ACHN (cell line): ENCODE measurements around the gene CNNM3.
A peak's percentile ranks its signal among the peaks of the same experiment; 100 is the strongest.

Source experiments
- DNase-seq: peaks from one replicate; pipeline ENCODE4 v3.0.0-alpha.2; 2015
- in situ Hi-C: cut with HindIII; loops from 2 replicates; pipeline ENCODE4 v1.10.0; 2017; ENCODE audit warnings: low sequenced_read_pairs, low pct_ligation_motif_present, low pct_unique_long_range_greater_than_20kb

The CNNM3 gene

DNA sequence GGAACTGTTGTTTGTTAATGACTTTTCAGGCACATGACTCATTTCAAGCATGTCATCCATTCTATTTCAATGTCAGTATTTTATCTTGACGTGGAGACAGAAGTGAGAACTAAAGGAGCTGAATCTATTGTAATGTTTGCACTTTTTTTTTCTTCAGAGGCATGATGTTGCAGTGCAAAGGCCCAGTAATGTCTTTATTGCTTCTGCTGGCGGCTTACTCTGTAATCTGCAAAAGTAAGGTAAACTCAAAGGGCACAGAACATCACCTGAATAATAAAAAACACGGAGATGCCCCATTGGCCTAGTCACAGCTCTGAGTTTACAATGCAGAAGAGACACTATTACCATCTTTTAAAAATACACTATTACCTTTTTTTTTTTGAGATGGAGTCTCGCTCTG is 2.4 kb upstream of the CNNM3 start:
- DNase-seq, result no peak
- in situ Hi-C loops, result no loop called here

DNA sequence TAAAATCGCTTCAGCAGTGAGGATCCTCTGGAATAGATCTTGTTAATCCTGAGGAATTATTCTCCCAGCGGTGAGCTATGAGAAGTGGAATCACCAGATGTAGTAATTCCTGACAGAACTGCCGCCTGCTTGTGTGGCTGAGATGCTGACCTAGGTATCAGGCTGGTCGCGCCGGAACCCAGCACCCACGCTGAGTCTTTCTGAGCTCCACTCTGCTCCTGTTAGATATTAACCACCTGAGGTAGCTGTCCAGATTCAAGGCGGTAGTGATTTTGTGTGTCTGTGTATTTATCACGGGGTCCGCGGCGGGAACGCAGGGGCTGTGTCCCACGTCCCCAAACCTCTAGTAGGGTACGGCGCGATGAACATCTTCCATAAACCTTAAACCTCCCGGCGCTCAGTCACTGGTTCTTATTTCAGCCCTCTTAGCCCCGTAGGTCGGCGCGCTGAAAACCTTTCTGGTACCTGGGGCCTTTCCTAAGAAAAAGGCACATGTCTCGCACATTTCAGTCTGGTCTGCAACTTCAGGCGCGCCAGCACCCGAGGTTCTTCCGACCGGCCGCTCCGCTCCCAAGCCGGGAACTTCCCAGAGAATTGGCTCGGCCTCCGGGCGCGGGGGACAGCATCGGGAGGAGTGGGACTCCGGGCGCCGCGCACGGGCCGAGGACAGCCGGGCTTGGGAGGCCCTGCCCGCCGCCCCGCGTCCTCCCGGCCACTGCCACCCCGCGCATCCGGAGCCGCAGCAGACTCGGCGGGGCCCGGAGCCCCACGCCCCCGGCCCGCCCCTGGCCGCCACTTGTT is 542 bp upstream of the CNNM3 start:
- in situ Hi-C loops, result no loop called here
- peak; percentile 37 for DNase-seq

DNA sequence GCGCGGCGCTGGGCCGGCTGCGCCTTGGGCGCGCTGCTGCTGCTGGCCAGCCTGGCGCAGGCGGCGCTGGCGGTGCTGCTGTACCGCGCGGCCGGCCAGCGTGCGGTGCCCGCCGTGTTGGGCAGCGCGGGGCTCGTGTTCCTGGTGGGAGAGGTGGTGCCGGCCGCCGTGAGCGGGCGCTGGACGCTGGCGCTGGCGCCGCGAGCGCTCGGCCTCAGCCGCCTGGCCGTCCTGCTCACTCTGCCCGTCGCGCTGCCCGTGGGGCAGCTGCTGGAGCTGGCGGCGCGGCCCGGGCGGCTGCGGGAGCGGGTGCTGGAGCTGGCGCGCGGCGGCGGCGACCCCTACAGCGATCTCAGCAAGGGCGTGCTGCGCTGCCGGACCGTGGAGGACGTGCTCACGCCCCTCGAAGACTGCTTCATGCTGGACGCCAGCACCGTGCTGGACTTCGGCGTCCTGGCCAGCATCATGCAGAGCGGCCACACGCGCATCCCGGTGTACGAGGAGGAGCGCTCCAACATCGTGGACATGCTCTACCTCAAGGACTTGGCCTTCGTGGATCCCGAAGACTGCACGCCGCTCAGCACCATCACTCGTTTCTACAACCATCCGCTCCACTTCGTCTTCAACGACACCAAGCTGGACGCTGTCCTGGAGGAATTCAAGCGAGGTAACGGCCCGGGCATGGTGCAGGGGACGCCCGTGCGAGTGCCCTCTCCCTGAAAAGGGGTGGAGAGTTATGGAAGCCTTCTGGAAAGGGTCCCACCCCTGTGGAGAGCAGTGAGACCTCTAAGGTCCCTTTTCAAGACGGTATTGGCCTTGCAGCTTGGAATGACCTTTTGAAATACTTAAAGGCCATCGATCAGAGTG is 1.0 kb downstream of the CNNM3 start:
- peak; percentile 8 for DNase-seq
- in situ Hi-C loops, result no loop called here

DNA sequence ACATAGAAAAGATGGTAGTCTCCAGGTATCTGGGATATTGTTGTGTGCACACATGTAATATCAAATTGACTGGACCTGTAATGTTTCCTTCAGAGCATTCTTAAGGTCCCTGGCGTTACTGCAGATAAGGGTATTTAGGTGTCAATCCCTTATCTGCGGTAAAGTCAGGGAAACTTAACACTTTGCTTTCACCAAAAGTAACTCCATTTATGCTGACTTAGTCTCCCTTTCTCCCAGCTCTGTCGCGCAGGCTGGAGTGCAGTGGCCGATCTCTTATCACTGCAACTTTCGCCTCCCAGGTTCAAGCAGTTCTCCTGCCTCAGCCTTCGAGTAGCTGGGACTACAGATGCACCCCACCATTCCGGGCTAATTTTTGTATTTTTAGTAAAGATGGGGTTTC is 1.8 kb downstream of the CNNM3 start:
- in situ Hi-C loops, result no loop called here
- DNase-seq, result no peak

DNA sequence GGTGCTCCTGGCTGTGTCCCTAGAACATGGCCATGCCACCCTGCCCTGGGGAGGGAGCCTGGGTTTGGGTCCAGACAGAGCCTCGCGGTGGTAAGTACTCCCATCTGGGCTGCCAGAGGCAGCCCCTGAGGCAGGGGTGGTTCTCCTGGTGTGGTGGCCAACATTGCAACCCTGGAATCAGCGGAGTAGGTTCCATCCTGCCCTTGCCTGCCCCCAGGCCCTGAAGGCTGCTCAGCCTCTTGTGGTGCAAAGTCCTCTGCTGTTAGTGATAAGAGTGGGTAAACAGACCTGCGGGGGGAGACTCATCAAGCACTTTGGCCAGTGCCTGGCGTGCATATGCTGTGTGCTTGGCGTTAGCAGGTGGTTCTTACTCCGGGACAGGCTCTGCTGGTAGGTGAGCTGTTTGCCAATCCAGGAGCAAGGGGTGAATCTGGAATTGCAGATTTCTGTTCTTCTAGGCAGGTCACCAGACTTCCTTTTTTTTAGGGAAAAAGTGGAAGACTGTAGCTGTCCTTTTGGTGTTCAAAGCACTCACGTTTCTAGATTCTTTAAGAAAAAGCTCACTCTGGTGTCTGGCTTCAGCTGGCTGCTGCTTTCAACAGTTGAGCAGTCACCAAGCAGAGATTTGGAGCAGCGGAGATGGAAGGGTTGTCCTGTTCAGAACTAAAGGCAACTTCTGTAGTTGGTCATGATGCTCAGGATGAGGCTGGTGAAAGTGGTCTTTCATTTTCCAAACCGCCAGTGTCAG is 3.2 kb downstream of the CNNM3 start:
- DNase-seq, result no peak
- in situ Hi-C loops, result no loop called here

DNA sequence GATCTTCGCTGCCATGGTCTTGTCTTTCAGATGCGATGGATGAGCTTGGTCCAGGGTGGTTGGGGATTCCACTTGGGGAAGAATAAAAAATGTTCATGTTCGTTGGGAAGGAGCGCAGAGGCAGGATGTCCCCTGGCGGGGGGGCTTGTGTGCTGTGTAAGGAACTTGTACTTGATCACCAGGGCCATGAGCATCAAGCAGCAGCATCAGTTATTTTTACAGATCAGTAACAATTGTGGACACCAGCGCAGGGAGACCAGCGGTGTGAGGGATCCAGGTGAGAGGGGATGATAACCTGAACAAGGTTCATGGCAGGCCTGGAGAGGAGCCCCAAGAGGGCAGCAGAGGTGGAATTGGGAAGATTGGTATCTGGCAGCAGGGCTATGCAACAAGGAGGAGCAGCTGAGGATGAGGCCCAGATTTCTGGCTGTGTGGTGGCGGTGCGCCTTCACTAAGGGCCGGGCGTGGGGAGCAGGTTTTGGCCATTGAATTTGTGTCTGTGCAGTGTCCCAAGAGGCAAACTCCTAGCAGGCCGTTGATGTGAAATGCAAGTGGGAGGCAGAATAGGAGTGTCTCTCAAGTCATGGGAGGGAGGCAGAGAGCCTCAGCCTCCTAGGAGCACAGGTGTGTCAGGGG is 3.9 kb downstream of the CNNM3 start:
- no peak for DNase-seq
- in situ Hi-C loops, result no loop called here

DNA sequence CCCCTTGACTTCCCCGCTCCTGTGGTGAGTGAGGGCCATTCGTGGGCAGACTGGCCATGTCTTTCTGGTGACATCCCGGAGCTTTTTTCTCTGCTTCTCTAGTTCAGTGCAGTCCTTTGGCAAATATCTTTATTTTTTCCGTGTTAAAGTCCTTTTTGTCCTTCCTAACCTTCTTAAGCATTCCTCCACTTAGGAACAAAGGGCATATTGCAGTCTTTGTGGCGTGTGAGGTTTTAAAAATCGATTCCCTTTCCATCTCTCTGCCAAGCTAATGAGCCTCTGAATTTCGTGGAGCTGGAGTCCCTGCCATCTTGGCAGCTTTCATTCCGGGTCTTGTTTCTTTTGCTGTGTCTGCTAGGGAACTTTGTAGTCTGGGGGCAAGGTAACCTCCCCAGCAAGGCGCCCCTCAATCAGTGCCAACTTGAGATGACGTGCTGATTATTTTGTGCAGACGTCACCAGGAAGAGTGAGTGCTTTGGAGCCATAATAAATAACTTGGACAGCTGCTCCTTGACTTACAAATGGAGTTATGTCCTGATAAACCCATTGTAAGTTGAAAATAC is 5.1 kb downstream of the CNNM3 start:
- DNase-seq, result no peak
- in situ Hi-C loops, result no loop called here

DNA sequence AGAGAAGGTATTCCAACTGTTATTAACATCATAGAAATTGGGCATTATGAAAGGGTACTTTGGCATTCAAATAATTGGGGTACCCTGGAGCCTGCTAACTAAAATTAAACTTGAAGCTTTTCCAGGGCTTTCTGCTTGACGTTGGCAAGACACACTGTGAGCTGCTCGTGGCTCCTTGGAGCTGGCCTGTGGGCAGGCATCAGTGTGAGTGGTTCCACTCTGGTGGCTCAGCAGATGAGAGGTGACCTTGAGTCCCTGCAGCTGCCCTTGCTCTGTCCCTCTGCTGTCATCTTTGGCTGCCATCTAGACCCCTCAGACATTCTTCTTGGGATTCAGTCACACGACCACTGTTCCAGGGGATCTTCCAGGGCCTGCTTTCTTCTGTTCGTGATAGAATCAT is 6.7 kb downstream of the CNNM3 start:
- in situ Hi-C loops, result no loop called here

DNA sequence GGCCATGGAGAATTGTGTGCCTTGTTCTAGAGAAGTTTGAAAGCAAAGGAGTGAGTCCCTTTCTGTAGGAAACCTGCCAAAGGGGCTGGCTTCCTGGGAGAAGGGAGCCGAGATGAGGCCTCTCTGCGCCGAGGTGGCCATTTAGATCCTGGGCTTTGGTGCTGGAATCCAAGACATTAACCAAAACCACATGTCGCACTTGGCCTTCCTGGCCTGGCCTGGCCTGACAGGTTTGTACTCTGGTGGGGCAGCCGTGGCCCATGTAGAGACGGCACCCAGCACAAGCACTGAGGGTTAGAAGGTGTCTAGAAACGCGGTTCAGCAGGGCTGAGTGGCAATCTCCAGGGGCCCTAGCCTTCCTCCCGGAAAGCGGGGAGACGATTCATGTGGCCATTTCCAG is 7.1 kb downstream of the CNNM3 start:
- DNase-seq, result no peak
- in situ Hi-C loops, result no loop called here

More for the DNA sequence above, 6.7 kb downstream of the CNNM3 start:
- no peak for DNase-seq

DNA sequence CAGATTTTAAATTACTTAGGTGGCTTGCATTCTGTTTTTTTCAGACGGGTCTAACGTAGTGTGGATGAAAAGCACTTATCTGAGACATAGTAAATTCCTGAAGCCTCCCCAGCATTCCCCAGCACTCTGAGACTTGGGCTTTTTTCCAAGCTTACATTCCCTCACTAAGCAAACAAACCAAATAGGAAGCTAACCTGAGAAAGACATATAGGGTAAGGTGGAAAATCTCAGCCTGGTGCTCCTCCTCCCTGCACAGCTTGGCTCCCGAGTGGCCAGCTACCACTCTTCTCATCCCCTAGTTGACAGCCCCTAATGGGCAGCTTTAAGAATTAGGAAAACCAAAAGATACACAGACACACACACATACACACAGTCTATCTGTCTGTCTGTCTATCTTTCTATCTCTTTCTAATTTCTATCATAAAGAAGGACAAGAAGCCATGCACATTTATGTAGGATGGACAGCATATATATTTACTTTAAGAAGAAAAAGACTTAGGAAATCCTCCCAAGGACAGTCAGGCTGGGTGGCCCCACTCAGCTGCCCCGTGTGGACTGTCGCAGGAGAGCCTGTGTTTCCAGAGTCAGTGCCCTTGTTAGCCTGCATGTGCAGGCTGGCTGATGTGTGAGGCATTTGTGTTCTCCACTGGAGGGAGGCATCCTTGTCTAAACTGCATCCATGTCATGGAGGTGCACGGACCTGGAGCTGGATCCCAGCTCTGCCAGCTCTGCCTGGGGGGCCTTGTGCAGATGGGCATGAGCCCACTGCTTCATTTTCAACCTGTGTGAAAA is 8.2 kb downstream of the CNNM3 start:
- in situ Hi-C loops, result no loop called here
- DNase-seq, result peak; percentile 14

DNA sequence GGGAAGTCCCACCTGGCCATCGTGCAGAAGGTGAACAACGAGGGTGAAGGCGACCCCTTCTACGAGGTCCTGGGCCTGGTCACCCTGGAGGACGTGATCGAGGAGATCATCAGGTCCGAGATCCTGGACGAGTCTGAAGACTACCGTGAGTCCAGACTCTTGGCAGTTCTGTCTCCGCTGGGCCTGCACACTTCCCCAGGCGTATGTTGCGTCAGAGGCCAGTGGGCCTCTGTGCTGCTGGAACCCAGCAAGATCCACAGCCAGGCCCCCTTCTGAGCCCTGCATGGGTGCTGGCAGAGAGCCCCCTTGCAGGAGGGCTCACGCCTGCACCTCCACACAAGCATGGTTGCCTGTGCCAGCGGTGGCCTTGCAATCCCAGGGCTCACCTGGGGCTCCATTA is 9.0 kb downstream of the CNNM3 start:
- in situ Hi-C loops, result no loop called here
- no peak for DNase-seq

DNA sequence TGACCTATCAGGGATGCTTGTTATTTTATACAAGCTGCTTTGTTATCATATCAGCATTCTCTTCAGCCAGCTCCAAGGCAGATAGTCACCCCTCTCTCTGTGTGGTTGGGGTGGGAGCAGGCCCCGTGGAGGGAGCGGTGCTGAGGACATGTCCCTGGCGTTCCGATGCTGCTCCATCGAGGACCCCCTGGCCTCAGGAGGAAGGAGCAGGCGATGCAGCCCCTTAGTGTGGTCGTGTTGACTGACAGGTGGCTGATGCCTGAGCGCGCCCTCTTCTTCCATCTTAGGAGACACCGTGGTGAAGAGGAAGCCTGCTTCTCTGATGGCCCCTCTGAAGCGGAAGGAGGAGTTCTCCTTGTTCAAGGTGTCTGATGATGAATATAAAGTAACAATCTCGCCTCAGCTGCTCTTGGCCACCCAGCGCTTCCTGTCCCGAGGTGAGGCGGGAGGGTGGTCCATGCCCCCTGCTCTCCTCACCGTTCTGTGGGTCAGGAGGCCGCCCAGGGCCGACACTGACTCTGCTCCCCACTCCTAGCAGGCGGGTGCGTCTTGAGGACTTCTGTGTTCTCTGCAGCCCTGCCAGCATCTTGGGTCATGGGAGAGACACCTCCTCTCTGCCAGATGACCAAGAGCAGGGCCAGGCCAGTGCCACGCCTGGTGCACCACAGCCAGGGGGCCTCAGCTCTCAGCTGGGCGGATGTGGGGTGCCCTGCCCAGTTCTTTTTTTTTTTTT is 10.6 kb downstream of the CNNM3 start:
- no peak for DNase-seq
- in situ Hi-C loops, result no loop called here

DNA sequence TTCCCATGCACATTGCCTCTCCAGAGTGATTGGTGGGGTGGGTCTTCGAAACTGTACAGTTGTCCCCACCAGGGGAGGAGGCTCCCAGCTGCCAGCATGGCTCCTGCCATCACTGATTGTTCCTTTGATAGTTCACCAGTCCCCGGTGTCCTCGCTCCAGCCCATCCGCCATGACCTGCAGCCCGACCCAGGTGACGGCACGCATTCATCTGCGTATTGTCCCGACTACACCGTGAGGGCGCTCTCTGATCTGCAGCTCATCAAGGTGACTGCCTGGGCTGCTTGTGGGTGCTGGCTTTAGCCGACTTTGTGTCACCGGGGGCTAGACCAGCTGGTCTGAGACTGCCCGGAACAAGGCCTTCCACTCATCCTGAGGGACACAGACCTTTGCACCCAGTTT is 12.4 kb downstream of the CNNM3 start:
- in situ Hi-C loops, result no loop called here
- no peak for DNase-seq

DNA sequence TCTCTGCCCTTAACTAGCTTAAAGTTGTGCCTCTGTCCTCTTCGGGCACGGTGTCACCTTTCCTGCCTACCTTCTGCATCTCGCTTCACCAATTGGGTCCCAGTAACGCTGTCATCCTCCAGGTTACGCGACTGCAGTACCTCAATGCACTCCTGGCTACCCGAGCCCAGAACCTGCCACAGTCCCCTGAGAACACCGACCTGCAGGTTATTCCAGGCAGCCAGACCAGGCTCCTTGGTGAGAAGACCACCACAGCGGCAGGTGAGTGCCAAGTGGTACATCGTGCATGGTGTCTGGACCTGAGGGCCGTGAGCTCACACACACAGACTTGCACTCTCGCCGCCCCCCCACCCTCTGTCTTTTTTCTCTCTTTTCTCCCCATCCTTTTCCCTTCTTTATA is 12.8 kb downstream of the CNNM3 start:
- DNase-seq, result no peak
- in situ Hi-C loops, result no loop called here

DNA sequence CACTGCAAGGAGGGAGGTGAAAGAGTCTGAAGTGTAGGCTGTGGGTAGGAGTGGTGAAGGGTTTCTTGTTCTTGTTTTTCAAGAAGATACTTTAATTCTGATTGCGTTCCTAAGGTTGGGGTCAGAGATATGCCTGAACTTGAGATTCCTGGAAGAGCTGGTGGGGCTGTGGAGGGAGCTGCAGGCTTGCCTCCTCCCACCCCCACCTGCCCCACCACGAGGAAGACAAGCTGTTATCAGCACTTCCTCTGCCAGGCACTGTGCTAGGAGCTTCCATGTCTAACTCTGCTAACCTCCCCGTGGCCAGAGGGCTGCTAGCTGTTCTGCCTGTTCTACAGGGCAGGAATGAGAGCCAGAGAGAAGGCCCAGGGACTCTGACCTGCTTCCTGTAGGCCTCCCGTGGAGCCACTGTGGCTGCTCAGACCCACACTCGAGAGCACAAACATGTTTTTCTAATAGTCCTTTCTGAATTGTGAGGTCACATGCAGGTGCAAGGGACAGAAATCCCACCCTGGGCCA is 14.0 kb downstream of the CNNM3 start:
- no peak for DNase-seq
- in situ Hi-C loops, result no loop called here

DNA sequence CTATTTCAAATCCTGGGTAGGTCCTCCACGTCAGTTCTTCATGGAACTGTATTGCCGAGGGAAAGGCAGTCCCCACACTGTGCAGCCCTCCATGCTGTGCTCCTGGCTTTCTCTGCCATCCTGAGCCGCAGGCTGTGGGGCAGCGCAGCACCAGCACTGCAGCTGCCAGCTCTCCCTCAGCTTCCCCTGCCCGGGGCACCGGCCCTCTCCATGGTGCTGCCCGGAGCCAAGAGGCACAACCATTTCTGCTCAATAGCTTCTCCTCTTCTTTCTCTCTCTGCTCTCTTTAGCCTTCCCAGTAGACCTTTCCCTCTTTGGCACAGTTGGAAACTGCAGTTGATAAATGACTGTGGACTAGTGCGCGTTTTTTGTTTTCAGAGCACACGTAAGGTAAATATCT is 15.6 kb downstream of the CNNM3 start:
- in situ Hi-C loops, result no loop called here
- no peak for DNase-seq

DNA sequence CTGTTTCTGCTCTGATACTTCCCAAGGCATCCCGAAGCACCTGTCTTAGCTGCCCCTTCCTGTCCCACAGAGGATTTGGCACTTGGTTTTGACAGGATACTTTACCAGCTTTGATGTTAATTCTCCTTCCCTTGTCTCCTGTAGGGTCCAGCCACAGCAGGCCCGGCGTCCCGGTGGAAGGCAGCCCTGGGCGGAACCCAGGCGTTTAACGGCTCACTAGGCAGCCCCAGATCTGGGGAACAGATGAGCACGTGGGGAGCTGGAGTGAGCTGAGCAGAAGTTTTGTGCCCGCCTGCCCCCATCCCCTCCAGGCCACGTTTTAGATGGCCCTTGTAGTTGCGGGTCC is 16.3 kb downstream of the CNNM3 start:
- in situ Hi-C loops, result no loop called here
- DNase-seq, result no peak
